Measurements from ENCODE around the gene SLC19A3. TPM values are rescaled to one million over a fixed set of nuclear protein-coding genes. Genes with fewer than 3 reads are reported as not detected.

SLC19A3 gene
- total RNA-seq = 1.4 and 1.8 TPM in 2 replicates

GRCh38 chr2:227717687-227718567 is at the start of gene SLC19A3:
Gene SLC19A3, minus strand, starts transcription at chr2:227718028. Its CDS starts 15,710 bp downstream, at chr2:227702318.

DNA sequence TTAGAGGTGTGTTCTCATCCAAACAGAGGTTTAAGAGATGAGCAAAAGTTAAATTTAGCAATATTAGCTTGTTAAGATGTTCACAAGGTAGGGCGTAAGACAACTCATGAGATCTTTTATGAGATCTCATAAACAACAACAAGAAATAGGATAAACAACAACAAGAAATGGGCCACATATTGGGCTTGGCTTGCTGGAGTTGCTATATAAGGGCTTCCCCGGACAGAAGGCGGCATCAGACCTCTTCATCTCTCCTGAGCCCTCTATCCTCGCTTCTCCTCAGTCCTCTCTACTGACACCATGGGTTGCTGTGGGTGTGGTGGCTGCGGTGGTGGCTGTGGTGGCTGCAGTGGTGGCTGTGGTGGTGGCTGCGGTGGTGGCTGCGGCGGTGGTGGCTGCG is 27.8 kb upstream of the SLC19A3 start, which contains the start of gene SCYGR8:
Gene SCYGR8 (plus strand): TSS at position 301 of the 400 bp plus-strand sequence. CDS start 0 bp downstream, at position 301.

GRCh38 chr2:227728035-227728434 is 10.2 kb upstream of the SLC19A3 start, which contains the start of gene SCYGR7:
Gene SCYGR7, plus strand, starts transcription at chr2:227728335. Its CDS starts 0 bp downstream, at chr2:227728335.

DNA sequence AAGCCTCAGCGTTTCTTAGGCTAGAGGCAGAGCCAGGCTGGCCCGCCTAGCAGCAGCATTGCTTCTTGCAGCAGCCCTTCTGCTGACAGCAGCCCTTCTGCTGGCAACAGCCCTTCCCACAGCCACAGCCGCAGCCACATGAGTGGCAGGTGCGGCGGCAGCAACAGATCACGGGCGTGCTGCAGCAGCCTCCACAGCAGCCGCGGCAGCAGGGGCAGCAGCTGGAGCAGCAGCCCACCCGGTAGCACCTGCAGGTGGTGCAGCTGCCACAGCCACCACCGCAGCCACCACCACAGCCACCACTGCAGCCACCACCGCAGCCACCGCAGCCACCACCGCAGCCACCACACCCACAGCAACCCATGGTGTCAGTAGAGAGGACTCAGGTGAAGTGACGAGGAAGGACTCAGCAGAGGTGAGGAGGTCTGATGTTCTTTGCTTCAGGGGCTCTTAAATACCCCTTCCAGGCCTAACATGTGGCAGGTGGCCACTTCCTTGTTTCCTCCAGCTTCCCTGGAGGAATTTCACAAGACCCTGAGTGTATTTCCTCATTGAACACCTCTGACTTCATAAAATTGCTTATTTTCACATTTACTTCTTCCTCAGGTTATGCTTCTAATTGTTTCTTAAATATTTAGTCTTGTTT is 6.7 kb upstream of the SLC19A3 start, which contains the start of gene SCYGR6:
Gene SCYGR6 (minus strand): TSS at position 364 of the 646 bp plus-strand sequence. CDS start 0 bp downstream, at position 364.

GRCh38 chr2:227666631-227667170 is 51.1 kb downstream of the SLC19A3 start, which contains the start of gene SCYGR5:
Gene SCYGR5, plus strand, starts transcription at chr2:227666804. Its CDS starts 0 bp downstream, at chr2:227666804.

Small RNAs within 50 kb of the gene (small RNA-seq; reads per million reads assigned to genes)
- not detected for gene RNA5SP121

Other genes with a start within 250 kb of the SLC19A3 start
- 75.0 and 103 TPM in 2 replicates for gene AGFG1, start 245.9 kb downstream of the SLC19A3 start, total RNA-seq
- gene SCYGR2, start 119.1 kb downstream of the SLC19A3 start, total RNA-seq = not detected in 2 replicates
- gene SCYGR3, start 103.2 kb downstream of the SLC19A3 start, total RNA-seq = not detected in 2 replicates
- gene SCYGR4, start 100.5 kb downstream of the SLC19A3 start, total RNA-seq = not detected in 2 replicates
- gene SCYGR5, start 51.2 kb downstream of the SLC19A3 start, total RNA-seq = not detected in 2 replicates
- gene SCYGR6, start 6.7 kb upstream of the SLC19A3 start, total RNA-seq = not detected in 2 replicates
- gene SCYGR7, start 10.3 kb upstream of the SLC19A3 start, total RNA-seq = not detected in 2 replicates
- not detected in 2 replicates for gene SCYGR8, start 27.9 kb upstream of the SLC19A3 start, total RNA-seq
- gene CCL20, start 95.8 kb upstream of the SLC19A3 start, total RNA-seq = 1.1 and 1.2 TPM in 2 replicates
- 2.0 and 5.5 TPM in 2 replicates for gene DAW1, start 153.6 kb upstream of the SLC19A3 start, total RNA-seq